ENCODE results near the gene DHFR.
"Not testable (repeated sequence)": the region's sequence is repeated elsewhere in the genome, so short reads cannot be mapped to it uniquely, and the experiment has no call there.

Gene DHFR

DNA sequence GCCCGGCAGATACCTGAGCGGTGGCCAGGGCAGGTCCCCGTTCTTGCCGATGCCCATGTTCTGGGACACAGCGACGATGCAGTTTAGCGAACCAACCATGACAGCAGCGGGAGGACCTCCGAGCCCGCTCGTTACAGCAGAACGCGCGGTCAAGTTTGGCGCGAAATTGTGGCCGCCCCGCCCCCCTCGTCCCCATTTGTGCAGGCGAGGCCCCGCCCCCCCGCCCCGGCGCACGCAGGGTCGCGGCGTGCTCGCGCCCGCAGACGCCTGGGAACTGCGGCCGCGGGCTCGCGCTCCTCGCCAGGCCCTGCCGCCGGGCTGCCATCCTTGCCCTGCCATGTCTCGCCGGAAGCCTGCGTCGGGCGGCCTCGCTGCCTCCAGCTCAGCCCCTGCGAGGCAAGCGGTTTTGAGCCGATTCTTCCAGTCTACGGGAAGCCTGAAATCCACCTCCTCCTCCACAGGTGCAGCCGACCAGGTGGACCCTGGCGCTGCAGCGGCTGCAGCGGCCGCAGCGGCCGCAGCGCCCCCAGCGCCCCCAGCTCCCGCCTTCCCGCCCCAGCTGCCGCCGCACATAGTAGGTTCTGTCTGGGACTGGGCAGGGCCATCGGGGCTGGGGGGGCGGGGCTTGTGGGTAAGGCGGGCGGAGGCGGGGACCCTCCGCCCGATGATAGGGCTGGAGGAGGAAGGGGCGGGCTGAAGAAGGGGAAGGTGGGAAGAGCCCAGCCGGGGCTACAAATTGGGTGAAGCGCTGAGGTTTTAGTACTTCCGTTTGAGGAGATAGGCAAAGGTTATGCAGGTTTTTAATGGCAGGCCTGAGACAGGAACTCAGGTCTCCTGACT lies at the start of gene DHFR, which contains the start of gene MSH3:
TSS of gene DHFR (minus strand) at position 593 of the 840 bp plus-strand sequence. CDS start at position 99, 494 bp downstream.
TSS of gene MSH3 (plus strand) at position 262 of the 840 bp plus-strand sequence. CDS start at position 338, 76 bp downstream.
- peak; percentile 73 for DNase-seq

DNA sequence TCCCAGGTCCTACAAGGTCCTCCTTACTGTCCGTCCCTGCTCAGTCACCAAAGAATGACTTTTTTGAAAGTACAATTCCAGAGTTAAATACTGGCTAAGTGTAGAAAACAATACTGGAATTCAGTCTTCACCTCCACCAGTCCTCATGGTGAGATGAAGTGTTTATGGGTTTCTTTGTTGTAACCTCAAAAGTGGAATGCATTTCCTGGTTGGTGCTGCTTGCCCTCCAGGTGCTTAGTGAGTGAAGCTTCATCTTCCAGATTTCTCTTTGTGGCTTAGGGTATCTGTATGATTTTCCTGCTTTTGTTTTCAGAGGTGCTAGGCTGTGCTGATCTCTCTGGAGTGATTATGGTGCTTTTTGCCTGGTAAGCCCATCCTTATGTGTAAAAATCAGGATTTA lies 49.4 kb upstream of the DHFR start:
- DNase-seq = no peak

DNA sequence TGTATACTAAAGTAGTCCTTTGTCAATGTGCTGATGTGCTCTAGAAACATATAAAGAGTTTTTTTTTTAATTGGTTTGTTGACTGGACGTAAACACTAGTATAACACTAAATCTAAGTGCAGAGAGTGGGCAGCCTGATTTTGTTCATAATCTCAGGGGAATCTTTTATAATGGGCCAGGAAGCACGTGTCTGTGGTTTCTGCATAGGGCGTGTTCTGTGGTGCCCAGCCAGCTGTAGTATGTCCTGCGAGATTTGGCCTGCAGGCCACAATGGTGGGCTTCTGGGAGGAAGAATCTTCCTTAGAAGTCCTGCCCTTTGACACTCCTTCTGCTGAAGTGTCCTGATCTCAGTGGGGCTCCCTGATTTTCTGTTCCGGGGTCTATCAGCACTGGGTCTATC lies 49.0 kb upstream of the DHFR start:
- no peak for DNase-seq

DNA sequence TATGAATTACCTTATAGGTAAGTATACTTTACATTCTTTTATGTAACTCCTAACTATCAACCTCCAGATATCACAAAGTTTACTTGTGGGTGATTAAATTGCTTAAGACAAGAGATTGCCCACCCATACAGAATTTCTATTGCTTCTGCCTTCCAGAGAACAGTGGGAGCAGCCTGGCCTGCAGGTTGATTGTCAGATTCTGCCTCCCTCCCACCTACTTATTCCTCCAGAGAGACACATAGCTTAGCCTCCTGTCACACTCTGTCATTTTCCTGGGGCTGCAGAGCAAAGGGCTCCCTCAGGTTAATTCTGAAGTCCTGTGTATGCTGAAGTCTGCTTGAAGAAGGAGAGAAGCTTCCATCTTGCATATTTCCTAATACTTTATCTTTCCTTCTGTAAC lies 48.5 kb upstream of the DHFR start:
- DNase-seq = no peak

DNA sequence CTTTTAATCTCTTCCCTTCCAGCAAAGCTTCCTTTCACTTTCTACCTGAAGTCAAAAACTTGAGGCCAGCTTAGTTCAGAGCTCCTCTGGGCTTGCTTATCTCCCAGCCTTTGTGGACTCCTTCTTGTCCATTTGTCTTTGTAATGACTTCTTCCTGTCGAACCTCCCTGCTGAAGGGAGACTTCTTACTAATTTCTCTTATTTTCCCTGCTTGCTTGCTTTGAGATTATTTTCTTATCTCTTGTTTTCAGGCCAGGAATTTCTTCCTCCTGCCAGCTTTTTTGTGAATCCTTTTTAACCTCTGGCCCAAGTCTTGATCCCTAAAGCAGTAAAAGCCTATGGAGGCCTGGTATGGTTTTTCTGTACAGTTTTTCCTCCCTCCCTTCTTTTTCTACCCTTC lies 46.8 kb upstream of the DHFR start:
- no peak for DNase-seq

DNA sequence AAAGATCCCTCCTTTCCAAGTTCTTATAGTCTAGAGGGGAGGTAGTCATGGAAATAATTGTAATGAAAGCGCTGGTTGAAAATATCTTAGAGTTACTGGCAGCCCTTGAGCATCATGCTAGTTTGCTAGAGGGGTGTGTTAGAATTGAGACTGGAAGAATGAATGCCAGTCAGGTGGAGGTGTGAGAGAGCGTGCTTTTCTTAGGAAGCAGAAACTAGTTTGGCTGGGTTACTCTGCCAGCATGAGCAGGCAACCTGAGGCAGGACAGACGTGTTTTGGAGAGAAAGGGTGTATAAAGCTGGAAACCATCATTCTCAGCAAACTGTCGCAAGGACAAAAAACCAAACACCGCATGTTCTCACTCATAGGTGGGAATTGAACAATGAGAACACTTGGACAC lies 43.6 kb upstream of the DHFR start:
- DNase-seq = no peak

DNA sequence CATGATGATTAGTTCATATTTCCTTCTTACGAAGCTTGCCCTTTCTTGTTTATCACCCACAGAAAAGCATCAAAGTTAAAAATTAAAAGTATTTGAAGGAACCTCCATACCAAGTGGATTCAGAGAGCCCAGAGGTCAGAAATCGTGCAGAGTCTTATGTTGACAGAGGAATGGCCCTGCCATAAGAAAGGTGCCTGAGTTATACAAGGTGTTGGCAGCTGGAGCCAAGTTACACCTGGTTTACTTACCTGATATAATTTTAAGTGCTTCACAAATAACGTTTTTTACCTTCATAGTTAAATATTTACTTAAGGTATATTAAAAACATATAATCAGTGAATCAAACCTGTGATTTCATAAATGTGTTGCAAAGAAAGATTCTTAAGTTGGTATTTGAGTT lies 42.3 kb upstream of the DHFR start:
- DNase-seq = no peak

DNA sequence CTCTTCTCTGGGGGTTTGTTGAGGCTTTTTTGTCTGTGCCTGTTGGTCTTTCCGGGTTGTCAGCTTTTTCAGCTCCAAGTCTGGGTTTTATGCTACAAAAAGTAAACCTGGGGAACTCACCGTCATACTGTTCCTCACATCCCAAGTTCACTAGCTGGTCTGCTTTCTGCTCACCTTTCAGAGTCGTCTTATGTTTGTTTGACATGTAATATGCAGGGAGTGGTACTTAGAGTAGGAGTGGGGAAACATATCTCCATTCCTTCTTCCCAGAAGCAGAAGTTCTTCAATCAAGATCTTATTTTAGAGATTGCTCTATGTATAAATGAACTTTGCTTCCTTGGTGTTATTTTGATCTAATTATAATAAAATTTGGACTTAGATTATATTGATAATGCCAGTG lies 41.7 kb upstream of the DHFR start:
- DNase-seq = no peak

DNA sequence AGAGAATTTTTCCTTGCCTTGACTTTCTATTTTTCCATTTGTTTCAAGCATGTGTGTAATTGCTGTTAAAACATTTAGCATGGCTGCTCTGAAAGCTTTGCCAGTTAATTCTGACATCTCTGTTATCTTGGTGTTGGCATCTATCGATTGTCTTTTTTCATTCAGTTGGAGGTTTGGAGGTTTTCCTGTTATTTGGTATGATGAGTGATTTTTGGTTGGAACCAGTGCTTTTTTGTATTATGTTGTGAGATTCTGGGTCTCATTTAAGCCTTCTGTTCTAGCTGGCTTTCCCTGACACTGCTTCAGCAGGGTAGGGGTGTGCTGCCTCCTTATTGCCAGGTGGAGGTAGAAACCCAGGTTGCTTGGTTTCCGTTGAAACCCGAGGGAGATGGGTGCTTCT lies 40.9 kb upstream of the DHFR start:
- DNase-seq = no peak

DNA sequence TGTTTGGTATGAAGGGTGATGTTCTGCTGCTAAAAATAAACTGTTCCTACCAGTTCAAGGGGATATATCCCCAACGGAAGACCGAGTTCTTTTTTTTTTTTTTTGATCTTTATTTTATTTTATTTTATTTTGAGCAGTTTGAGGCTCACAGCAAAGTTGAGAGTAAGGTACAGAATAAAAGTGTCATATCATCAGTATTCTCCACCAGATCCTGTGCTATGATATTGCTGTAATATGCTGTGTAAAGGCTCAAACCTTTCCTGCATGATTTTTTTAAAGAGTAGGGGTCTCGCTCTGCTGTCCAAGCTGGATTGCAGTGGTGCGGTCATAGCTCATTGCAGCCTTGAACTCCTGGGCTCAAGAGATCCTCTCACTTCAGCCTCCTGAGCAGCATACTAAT lies 34.8 kb upstream of the DHFR start:
- DNase-seq = no peak

DNA sequence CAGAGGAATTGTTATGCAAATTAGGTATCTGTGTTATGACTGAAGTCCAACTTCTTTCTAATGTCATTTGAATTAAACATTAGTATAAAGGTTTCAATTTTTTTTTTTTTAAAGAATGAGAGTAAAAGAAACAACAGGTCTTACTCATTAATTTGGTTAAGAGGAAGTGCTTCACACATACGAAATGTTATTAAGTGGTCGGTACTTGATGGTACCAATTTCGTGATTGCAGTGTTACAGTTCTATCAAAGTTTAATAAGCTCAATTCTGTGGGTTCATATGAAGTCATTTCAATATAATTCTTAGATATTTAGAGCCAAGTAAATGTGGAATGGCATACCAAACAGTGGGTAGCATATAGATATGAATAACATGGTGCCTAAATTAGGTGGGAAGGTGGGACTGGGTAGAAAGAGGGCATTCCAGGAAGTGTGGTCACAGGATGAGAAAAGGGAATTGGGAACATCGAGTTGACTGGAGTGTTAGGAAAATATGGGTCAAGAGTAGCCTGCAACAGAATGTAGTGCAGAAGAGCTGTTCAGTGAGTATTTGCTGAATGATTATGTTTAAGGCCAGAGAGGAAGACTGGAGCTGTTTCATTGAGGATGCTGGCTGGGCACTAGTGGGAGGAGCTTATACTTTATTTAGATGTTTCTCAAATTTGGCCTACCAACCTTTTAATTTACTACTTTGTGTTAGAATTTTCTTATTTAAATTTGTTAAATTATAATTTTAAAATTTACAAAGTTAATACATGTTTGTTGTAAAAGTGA lies 34.1 kb upstream of the DHFR start:
- no peak for DNase-seq

DNA sequence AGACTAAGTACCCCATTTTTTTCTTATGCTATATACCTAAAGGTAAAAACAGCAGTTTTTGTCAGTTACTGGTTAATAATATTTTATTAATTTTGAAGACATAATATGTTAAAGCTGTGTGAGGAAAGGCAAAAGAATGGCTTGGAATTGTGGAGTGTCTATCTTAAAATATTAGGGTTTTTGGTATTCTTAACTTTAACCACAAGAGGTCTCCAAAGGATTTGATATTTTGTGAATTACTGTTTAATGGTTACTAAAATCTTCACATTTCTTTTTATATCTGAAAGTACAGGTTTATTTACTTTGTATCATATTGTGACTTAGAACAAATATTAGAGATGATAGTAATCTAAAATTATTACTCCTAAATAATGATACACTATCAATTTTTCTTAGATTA lies 32.0 kb upstream of the DHFR start:
- DNase-seq = no peak

DNA sequence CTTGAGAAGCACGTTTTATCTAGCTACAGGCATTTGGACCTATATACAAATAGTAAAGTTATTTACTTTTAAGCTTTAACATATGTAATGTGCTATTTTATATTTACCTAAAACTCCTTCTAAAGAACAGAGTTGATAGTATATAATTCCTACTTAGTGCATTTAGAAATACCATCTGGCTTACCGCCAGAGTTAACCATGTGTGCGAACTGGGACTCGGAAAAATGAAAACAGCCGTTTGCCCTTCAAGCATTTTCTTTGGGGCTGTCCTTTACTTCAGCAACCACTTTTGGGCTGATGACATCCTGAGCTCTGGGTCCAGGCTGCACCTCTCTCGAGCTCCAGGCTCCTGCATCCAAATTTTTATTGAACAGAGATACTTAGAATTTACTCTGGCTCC lies 21.9 kb upstream of the DHFR start:
- no peak for DNase-seq

DNA sequence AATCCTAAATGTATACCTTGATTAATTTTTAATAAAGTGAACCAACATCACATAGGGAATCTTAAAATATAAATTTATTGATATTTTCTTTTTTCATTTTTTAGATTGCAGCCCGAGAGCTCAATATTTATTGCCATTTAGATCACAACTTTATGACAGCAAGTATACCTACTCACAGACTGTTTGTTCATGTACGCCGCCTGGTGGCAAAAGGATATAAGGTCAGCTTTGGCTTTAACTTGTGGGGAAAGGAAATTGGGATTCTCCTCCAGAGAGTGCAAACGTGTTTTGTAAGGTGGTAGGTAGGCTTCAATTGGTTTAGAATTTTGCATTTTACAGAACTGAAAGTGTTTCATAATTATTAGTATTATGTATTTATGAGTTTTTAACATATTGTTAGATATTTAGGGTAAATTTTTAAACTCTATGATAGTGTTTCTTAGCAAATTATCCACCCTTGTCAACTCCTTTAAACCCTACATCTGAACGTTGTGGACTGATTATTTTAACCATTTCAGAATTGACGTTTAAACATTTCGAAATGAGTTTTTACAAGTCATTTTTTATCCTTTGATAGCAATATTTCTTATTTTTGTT lies 17.5 kb upstream of the DHFR start:
- DNase-seq = no peak

DNA sequence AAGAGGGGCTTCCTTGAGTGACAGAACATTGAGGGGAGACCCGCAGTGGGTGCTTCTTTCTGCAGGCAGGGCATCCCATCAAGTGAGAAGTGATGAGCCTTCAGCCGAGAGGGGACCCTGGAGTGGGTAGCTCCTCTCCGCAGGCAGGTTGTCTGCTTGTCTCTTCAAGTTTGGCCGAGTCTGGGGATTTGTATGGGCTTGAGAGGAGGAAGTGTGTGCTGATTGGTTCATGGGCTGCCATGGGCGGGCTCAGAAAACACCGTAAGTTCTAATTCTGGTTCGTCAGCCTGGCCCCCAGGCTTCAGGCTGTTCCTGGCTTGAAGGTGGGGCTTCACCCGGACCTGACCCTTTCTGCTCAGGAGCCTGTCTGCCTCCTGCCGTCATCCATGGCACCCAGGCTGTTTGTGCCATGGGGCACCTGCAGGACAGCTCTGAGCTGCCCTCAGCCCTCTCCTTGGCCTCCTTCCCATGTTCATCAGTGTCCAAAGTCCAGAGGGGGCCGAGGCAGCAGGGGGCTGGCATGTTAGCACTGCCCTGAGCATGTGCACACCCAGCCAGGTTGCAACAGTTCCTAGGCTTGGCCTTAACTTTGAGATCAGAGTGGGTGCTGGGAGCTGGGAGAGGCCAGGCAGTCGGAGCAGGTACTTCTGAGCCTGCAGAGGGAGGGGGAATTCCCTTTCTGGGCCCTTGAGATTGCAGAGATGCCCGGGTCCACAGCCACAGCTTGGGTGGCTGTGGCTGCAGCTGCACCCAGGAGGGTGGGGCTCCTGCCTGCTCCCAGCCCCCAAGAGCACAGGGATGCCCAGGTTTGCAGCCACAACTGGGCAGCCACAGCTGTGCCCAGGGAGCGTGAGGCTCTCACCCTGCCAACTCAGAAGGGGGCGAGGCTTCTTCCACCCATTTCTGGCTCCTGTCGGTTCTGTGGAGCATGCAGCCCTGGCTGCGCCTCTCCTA lies 13.5 kb upstream of the DHFR start:
- no peak for DNase-seq

DNA sequence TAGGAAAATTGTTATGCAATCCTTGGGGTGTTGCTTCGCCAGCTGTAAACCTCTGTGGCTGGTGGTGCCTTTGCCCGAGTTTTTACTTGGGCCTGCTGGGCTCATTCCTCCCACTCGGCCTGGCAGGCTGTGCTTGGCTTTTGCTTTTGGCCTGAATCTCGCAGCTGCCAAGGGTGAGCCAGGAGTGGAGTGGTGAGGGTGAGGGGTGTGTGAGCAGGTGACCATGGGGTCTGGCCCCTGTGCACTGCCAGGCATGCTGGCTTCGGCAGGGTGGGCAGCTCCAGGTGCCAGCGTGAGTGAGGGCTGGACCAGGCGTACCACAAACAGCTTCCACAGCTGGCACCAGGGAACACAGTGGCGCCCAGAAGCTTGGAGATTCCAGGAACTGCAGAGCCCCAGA lies 12.6 kb upstream of the DHFR start:
- DNase-seq = no peak

DNA sequence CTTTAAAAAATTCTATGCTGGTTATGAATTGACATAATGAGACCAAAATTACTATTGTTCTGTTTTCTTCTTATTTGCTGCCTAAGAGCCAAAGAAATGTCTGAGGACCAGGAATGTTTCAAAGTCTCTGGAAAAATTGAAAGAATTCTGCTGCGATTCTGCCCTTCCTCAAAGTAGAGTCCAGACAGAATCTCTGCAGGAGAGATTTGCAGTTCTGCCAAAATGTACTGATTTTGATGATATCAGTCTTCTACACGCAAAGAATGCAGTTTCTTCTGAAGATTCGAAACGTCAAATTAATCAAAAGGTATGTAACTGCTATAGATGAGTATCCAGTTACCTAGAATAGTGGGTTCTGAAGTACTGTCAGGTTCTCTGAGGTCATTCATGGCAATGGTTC lies 10.3 kb upstream of the DHFR start:
- no peak for DNase-seq

DNA sequence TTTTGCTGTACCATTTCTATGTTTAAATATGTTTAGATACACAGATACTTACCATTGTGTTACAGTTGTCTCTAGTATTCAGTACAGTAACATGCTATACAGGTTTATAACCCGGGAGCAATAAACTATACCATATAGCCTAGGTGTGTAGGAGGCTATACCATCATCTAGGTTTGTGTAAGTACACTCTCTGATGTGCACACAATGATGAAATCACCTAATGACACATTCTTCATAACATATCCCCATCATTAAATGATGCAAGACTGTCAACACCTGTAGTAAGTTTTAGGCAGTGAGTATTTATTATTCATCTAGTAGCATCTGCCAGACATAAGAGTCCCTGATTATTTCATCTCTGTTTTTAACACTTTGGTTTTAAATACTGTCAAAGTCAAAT lies 7.3 kb upstream of the DHFR start:
- no peak for DNase-seq

DNA sequence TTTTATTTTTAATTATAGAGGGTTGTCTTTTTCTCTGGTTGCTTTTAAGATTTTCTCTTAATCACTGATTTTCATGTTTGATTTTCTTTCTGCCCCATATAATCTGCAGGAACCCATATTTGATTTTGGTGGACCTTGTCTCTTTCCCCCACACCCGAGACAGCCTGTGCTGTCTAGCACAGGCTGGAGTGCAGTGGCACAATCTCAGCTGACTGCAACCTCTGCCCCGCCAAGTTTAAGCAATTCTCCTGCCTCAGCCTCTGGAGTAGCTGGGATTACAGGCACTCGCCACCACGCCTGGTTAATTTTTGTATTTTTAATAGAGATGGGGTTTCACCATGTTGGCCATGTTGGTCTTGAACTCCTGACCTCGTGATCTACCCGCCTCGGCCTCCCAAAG lies 5.9 kb upstream of the DHFR start:
- DNase-seq = not testable (repeated sequence)

DNA sequence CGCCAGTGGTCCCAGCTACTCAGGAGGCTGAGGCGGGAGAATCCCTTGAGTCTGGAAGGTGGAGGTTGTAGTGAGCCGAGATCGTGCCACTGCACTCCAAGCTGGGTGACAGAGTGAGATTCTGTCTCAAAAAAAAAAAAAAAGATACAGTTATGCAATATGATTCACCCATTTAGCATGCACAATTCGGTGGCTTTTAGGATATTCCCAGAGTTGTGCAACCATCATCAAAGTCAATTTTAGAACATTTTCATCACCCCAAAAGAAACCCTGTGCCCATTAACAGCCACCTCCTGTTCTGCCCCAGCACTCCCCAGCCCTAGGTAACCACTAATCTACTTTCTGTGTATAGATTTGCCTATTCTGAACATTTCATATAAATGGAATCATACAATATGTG lies 4.3 kb upstream of the DHFR start:
- no peak for DNase-seq

DNA sequence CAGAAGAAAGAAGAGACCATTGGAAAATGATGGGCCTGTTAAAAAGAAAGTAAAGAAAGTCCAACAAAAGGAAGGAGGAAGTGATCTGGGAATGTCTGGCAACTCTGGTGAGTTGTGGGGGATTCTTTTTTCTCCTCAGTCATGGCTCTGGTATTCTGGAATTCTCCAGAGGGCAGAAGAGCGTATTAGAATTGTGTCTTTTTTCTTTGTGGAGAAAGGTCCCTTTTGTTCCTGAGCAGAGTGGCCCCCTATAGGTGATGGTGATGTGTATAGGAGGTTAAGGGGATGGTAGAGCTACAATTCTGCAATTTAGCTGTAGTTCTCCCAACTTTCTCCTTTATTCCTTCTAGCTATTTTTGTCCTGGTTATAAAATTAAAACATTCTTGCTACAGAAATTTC lies 1.6 kb upstream of the DHFR start:
- DNase-seq = no peak

DNA sequence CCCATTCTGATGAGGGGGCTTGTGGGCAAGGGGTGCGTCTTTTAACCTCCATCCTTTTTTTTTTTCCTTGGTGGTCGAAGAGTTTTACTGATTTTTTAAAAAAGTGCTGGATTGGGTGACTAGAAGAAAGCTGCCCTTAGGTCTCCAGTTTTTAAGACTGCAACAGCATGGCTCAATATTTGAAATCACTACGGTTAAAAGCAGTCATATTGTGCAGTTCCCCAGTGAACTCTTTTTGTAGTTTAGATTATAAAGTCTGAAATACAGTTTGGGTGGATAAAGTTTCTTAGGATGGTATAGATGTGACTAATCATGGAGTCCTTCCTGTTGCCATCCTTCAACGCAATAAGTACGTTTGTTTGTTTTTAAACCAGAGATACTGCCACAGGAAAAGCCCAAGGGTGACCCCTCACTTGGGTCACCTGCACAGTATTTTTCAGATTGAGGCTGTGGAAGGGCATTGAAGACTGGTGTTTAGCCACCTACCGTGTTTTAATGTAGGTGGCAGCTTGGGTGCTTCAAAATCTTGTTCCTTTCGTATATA lies 520 bp upstream of the DHFR start:
- no peak for DNase-seq

DNA sequence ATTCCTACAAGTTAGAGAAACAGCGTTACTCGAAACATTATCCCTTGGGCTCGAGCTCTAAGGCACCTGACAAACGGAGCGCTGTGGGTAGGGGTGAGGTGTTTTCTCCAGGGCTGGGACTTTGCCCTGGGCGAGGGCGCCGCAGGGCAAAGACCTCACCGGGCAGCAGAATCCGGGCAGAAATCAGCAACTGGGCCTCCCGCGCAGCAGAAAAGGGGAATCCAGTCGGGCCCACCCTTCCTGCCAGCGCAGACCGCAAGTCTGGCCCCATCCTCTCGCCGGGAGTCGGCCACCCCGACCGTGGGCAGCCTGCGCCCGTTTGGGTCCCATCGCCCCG lies 761 bp downstream of the DHFR start:
- DNase-seq = no peak
